GM19324 (cell line): Measurements from ENCODE around the gene UBE2I.

Experiments
- ATAC-seq: cut with Tn5 transposase; IDR thresholded peaks from one replicate; pipeline ENCODE4 v1.9.1; 2021; ENCODE audit warnings: mild to moderate bottlenecking, moderate library complexity; ENCODE audit not compliant: unreplicated experiment, low FRiP score

The UBE2I gene

GRCh38 chr16:1277151-1277598, 32.3 kb upstream of the UBE2I start:
- no peak for ATAC-seq

- no peak for ATAC-seq
These were observed 31.7 kb upstream of the UBE2I start for GRCh38 chr16:1277617-1278282.

- ATAC-seq, result no peak
These were observed 31.0 kb upstream of the UBE2I start for GRCh38 chr16:1278477-1278876.

- no peak for ATAC-seq
These were observed 30.1 kb upstream of the UBE2I start for GRCh38 chr16:1279081-1279944.

- ATAC-seq, result no peak
These were observed 29.4 kb upstream of the UBE2I start for GRCh38 chr16:1279945-1280589.

- no peak for ATAC-seq
These were observed 28.7 kb upstream of the UBE2I start for GRCh38 chr16:1280783-1281182.

- no peak for ATAC-seq
These were observed 27.9 kb upstream of the UBE2I start for GRCh38 chr16:1281517-1281916.

GRCh38 chr16:1282324-1282973, 27.0 kb upstream of the UBE2I start:
- ATAC-seq, result no peak

GRCh38 chr16:1283296-1283695, 26.1 kb upstream of the UBE2I start:
- ATAC-seq, result no peak

- ATAC-seq, result no peak
These were observed 25.3 kb upstream of the UBE2I start for GRCh38 chr16:1283996-1284616.

GRCh38 chr16:1285669-1286512, 23.5 kb upstream of the UBE2I start:
- no peak for ATAC-seq

GRCh38 chr16:1286513-1287094, 22.8 kb upstream of the UBE2I start:
- ATAC-seq, result no peak

- no peak for ATAC-seq
These were observed 21.3 kb upstream of the UBE2I start for GRCh38 chr16:1287982-1288670.

- ATAC-seq, result no peak
These were observed 20.5 kb upstream of the UBE2I start for GRCh38 chr16:1288813-1289476.

GRCh38 chr16:1289477-1289866, 20.0 kb upstream of the UBE2I start:
- no peak for ATAC-seq

- no peak for ATAC-seq
These were observed 19.4 kb upstream of the UBE2I start for GRCh38 chr16:1290063-1290501.

- no peak for ATAC-seq
These were observed 18.4 kb upstream of the UBE2I start for GRCh38 chr16:1290860-1291575.
